ENCODE results near the gene CKM.

The CKM gene

DNA sequence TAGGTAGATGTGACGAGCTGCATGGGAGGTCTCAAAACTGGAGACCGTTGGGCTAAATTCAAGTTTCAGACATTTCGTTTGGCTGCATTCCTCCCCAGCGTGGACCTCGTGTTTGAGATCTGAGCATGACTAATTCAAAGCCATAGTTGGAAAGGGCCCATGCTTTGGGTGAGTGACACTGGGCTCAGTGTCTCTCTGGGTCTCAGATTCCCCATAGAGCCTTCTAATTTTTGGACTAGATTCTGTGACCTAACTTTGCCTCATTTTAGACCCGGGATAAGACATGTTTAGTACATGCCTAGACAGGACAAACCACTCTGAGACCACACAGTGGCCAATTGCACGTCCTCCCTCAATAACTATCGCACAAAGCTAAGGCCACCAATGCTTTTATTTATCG, 16.6 kb downstream of the CKM start:
- no peak overlapping the region for H3K4me3 ChIP-seq (ENCODE audit: low read depth in 1 of 2, low read length in 2 of 2)
- H3K9me3 ChIP-seq (ENCODE audit: control insufficient read depth in 1 of 2, low read length in 2 of 2), result no peaks in the 10 kb centered on the region
- H3K36me3 ChIP-seq (ENCODE audit: control insufficient read depth in 1 of 2, insufficient read depth in 2 of 2, low read length in 2 of 2), result no peaks in the 10 kb centered on the region
- H3K27ac ChIP-seq (ENCODE audit: low read depth, low read length), result no peak overlapping the region
- H3K4me1 ChIP-seq (ENCODE audit: control insufficient read depth in 1 of 2, insufficient read depth in 2 of 2, low read length in 2 of 2), result no peaks in the 10 kb centered on the region
- H3K9ac ChIP-seq (ENCODE audit: low read depth in 1 of 2, low read length in 2 of 2), result no peak overlapping the region
- no peaks in the 10 kb centered on the region for H3K27me3 ChIP-seq (ENCODE audit: control insufficient read depth in 1 of 2, insufficient read depth in 2 of 2, low read length in 2 of 2)

DNA sequence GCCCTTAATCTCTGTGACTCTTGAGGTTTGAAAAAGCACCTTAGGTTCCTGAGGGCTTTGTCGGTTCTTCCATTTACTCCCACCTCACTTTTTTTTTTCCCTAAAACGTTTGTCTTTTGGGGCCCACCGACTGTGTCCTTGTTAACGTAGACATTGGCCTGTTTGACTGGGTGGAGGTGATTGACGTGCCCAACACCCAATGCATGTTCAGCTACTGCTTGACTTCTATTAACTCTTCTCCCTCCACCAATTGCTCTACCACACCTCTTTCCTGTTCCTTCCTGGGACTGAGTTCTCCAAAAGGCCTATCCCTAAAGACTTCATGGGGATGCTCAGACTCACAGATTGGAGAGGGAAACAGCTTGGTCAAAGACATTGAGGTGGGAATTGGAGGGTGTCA, 17.3 kb downstream of the CKM start:
- Histone ChIP-seq H3K27ac (ENCODE audit: low read depth, low read length) (no peak overlapping the region), H3K36me3 (ENCODE audit: control insufficient read depth in 1 of 2, insufficient read depth in 2 of 2, low read length in 2 of 2) (no peaks in the 10 kb centered on the region), H3K4me1 (ENCODE audit: control insufficient read depth in 1 of 2, insufficient read depth in 2 of 2, low read length in 2 of 2) (no peaks in the 10 kb centered on the region), H3K9me3 (ENCODE audit: control insufficient read depth in 1 of 2, low read length in 2 of 2) (no peaks in the 10 kb centered on the region), H3K4me3 (ENCODE audit: low read depth in 1 of 2, low read length in 2 of 2) (no peak overlapping the region), H3K27me3 (ENCODE audit: control insufficient read depth in 1 of 2, insufficient read depth in 2 of 2, low read length in 2 of 2) (no peaks in the 10 kb centered on the region), H3K9ac (ENCODE audit: low read depth in 1 of 2, low read length in 2 of 2) (no peak overlapping the region)

DNA sequence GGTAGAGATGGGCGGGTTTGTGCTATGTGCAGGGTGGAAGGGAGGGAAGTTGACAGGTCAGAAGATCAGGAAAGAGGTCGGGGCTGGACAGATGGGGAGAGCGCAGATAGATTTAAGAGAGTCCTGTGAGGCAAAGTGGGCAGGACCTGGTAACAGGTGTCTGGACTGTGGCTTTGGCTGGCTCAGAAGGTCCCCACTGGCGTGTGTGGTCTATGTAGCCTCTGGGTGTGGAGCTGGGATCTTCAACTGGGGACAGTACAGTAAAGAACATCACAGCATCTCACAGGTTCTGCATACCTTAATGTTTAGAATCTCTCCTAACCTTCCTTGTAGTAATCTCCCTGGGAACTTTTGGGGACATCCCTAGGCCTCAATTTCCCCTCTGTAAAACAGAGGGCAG, 17.7 kb downstream of the CKM start:
- Histone ChIP-seq H3K9ac (ENCODE audit: low read depth in 1 of 2, low read length in 2 of 2) (no peak overlapping the region), H3K4me1 (ENCODE audit: control insufficient read depth in 1 of 2, insufficient read depth in 2 of 2, low read length in 2 of 2) (no peaks in the 10 kb centered on the region), H3K27ac (ENCODE audit: low read depth, low read length) (no peak overlapping the region), H3K9me3 (ENCODE audit: control insufficient read depth in 1 of 2, low read length in 2 of 2) (no peaks in the 10 kb centered on the region), H3K27me3 (ENCODE audit: control insufficient read depth in 1 of 2, insufficient read depth in 2 of 2, low read length in 2 of 2) (no peaks in the 10 kb centered on the region), H3K36me3 (ENCODE audit: control insufficient read depth in 1 of 2, insufficient read depth in 2 of 2, low read length in 2 of 2) (no peaks in the 10 kb centered on the region), H3K4me3 (ENCODE audit: low read depth in 1 of 2, low read length in 2 of 2) (no peak overlapping the region)

DNA sequence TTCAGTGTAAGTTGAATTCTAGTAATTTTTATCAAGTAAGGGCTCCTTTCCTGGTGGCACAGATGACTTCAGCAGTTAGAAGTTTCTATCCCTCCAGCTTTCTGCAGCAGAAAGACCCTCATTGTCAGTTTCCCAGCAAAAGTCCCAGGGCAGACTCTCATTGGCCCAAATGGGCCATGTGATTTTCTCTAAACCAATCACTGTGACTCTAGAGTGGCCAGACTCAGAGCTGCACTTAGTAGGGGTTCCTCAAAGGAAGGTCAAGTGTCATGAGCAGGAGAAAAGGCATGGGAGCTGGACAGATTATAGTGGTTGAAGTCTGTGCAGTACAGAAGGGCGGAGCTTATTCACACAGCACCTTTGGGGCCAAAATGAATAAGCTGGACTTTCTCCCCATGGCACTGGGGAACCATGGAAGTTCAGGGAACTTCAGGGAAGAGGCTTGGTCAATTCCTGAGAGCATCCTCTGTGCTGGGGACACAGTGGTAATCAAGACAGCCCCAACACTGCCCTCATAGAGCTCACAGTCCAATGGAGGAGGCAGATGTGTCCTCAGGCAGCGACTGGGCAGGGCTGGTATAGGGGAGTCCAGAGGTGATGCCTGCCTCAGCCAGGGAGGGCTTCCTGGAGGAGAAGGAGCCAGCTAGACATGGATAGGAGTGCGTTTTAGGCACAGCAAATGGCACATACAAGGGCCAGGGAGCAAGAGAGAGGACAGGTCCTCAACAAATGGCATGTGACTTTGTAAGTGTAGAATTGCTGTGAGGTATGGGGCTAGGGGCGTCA, 18.3 kb downstream of the CKM start:
- no peaks in the 10 kb centered on the region for H3K9me3 ChIP-seq (ENCODE audit: control insufficient read depth in 1 of 2, low read length in 2 of 2)
- H3K4me3 ChIP-seq (ENCODE audit: low read depth in 1 of 2, low read length in 2 of 2), result no peak overlapping the region
- H3K27ac ChIP-seq (ENCODE audit: low read depth, low read length), result no peak overlapping the region
- H3K4me1 ChIP-seq (ENCODE audit: control insufficient read depth in 1 of 2, insufficient read depth in 2 of 2, low read length in 2 of 2), result no peaks in the 10 kb centered on the region
- no peaks in the 10 kb centered on the region for H3K36me3 ChIP-seq (ENCODE audit: control insufficient read depth in 1 of 2, insufficient read depth in 2 of 2, low read length in 2 of 2)
- no peaks in the 10 kb centered on the region for H3K27me3 ChIP-seq (ENCODE audit: control insufficient read depth in 1 of 2, insufficient read depth in 2 of 2, low read length in 2 of 2)
- H3K9ac ChIP-seq (ENCODE audit: low read depth in 1 of 2, low read length in 2 of 2), result no peak overlapping the region

DNA sequence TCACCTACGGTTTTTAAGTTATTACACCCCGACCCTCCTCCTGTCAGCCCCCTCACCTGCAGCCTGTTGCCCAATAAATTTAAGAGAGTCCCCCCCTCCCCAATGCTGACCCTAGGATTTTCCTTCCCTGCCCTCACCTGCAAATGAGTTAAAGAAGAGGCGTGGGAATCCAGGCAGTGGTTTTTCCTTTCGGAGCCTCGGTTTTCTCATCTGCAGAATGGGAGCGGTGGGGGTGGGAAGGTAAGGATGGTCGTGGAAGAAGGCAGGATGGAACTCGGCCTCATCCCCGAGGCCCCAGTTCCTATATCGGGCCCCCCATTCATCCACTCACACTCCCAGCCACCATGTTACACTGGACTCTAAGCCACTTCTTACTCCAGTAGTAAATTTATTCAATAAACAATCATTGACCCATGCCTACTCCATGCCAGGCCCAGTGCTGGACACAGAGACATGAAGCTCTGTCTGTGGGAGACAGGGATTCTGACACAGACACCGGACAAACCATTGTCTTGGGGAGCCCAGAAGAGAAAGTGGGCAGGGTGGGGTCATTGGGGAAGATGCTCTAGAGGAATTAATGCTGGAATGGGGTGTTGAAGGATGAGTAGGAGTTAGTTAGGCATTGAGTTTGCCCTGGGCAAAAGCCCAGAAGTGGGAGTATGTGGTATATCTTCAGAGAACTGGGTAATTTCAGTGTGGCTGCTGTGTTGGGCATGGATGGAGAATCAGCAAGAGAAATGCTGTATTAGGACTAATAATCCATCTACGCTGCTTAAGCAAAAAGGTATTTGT, 19.2 kb downstream of the CKM start:
- Histone ChIP-seq H3K36me3 (ENCODE audit: control insufficient read depth in 1 of 2, insufficient read depth in 2 of 2, low read length in 2 of 2) (no peaks in the 10 kb centered on the region), H3K9ac (ENCODE audit: low read depth in 1 of 2, low read length in 2 of 2) (no peak overlapping the region), H3K27ac (ENCODE audit: low read depth, low read length) (no peak overlapping the region), H3K27me3 (ENCODE audit: control insufficient read depth in 1 of 2, insufficient read depth in 2 of 2, low read length in 2 of 2) (no peaks in the 10 kb centered on the region), H3K4me1 (ENCODE audit: control insufficient read depth in 1 of 2, insufficient read depth in 2 of 2, low read length in 2 of 2) (no peaks in the 10 kb centered on the region), H3K9me3 (ENCODE audit: control insufficient read depth in 1 of 2, low read length in 2 of 2) (no peaks in the 10 kb centered on the region), H3K4me3 (ENCODE audit: low read depth in 1 of 2, low read length in 2 of 2) (no peak overlapping the region)

DNA sequence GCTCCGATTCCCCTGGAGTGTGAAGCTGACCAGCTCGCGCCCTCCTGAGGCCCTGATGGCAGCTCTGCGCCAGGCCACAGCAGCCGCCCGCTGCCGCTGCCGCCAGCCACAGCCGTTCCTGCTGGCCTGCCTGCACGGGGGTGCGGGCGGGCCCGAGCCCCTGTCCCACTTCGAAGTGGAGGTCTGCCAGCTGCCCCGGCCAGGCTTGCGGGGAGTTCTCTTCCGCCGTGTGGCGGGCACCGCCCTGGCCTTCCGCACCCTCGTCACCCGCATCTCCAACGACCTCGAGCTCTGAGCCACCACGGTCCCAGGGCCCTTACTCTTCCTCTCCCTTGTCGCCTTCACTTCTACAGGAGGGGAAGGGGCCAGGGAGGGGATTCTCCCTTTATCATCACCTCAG, 20.3 kb downstream of the CKM start:
- Histone ChIP-seq H3K36me3 (ENCODE audit: control insufficient read depth in 1 of 2, insufficient read depth in 2 of 2, low read length in 2 of 2) (no peaks in the 10 kb centered on the region), H3K27ac (ENCODE audit: low read depth, low read length) (no peak overlapping the region), H3K27me3 (ENCODE audit: control insufficient read depth in 1 of 2, insufficient read depth in 2 of 2, low read length in 2 of 2) (no peaks in the 10 kb centered on the region), H3K9me3 (ENCODE audit: control insufficient read depth in 1 of 2, low read length in 2 of 2) (no peaks in the 10 kb centered on the region), H3K4me3 (ENCODE audit: low read depth in 1 of 2, low read length in 2 of 2) (no peak overlapping the region), H3K9ac (ENCODE audit: low read depth in 1 of 2, low read length in 2 of 2) (no peak overlapping the region), H3K4me1 (ENCODE audit: control insufficient read depth in 1 of 2, insufficient read depth in 2 of 2, low read length in 2 of 2) (no peaks in the 10 kb centered on the region)

DNA sequence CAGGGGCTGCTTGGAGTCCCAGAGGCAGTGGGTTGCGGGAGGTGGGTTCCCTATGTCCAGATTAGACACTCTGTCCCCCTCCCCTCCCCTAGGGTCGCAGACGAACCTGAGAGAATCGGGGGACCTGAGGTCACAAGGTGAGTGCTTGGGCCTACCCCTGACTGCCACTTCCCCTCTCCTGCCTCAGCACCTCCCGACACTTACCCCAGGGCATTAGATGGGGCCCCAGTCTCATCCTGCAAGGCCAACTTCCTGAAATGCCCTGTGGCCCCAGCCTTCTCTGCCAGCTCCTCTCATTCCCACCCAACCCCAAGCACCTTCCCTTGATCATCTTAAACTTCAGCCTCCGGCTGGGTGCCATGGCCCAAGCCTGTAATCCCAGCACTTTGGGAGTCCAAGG, 23.0 kb downstream of the CKM start:
- H3K9me3 ChIP-seq (ENCODE audit: control insufficient read depth in 1 of 2, low read length in 2 of 2), result no peaks in the 10 kb centered on the region
- no peak overlapping the region for H3K9ac ChIP-seq (ENCODE audit: low read depth in 1 of 2, low read length in 2 of 2)
- peaks cover 0 to under 1% of the 10 kb centered on the region in 2 donors for H3K36me3 ChIP-seq (ENCODE audit: control insufficient read depth in 1 of 2, insufficient read depth in 2 of 2, low read length in 2 of 2)
- H3K4me1 ChIP-seq (ENCODE audit: control insufficient read depth in 1 of 2, insufficient read depth in 2 of 2, low read length in 2 of 2), result no peaks in the 10 kb centered on the region
- H3K27me3 ChIP-seq (ENCODE audit: control insufficient read depth in 1 of 2, insufficient read depth in 2 of 2, low read length in 2 of 2), result no peaks in the 10 kb centered on the region
- no peak overlapping the region for H3K4me3 ChIP-seq (ENCODE audit: low read depth in 1 of 2, low read length in 2 of 2)
- H3K27ac ChIP-seq (ENCODE audit: low read depth, low read length), result no peak overlapping the region

DNA sequence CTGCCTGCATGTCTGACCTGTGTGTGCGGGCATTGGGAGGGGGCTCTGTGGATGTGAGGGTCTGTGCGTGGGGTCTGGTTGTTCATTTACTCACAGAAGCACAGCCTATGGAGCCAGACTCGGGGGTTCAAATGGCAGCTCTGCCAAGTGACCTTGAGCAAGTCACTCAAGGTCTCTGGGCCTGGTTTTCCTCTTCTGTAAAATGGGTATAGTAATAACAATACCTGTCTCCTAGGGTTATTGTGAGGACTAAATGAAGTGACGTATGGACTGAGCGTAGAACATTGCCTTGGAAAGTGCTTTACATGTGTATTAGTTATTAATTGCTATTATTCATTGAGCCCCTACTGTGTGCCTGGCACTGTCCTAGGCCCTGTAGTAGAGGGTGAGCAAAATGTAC, 24.4 kb downstream of the CKM start:
- peaks cover 0 to 9% of the 10 kb centered on the region in 2 donors for H3K36me3 ChIP-seq (ENCODE audit: control insufficient read depth in 1 of 2, insufficient read depth in 2 of 2, low read length in 2 of 2)
- H3K9ac ChIP-seq (ENCODE audit: low read depth in 1 of 2, low read length in 2 of 2), result no peak overlapping the region
- no peak overlapping the region for H3K27ac ChIP-seq (ENCODE audit: low read depth, low read length)
- H3K27me3 ChIP-seq (ENCODE audit: control insufficient read depth in 1 of 2, insufficient read depth in 2 of 2, low read length in 2 of 2), result no peaks in the 10 kb centered on the region
- no peak overlapping the region for H3K4me3 ChIP-seq (ENCODE audit: low read depth in 1 of 2, low read length in 2 of 2)
- H3K4me1 ChIP-seq (ENCODE audit: control insufficient read depth in 1 of 2, insufficient read depth in 2 of 2, low read length in 2 of 2), result no peaks in the 10 kb centered on the region
- H3K9me3 ChIP-seq (ENCODE audit: control insufficient read depth in 1 of 2, low read length in 2 of 2), result no peaks in the 10 kb centered on the region

DNA sequence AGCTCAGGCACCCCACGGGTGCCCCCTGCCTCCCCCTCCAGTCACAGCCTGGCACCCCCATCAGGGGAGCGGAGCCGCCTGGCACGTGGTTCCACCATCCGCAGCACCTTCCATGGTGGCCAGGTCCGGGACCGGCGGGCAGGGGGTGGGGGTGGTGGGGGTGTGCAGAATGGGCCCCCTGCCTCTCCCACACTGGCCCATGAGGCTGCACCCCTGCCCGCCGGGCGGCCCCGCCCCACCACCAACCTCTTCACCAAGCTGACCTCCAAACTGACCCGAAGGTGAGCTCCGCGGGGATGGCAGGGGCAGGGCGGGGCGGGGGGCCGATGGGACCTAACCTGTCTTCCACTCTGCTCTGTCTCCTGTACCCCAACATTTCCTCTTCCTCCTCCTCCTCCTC, 25.0 kb downstream of the CKM start:
- H3K4me3 ChIP-seq (ENCODE audit: low read depth in 1 of 2, low read length in 2 of 2), result no peak overlapping the region
- no peaks in the 10 kb centered on the region for H3K27me3 ChIP-seq (ENCODE audit: control insufficient read depth in 1 of 2, insufficient read depth in 2 of 2, low read length in 2 of 2)
- H3K9me3 ChIP-seq (ENCODE audit: control insufficient read depth in 1 of 2, low read length in 2 of 2), result no peaks in the 10 kb centered on the region
- peaks cover 0 to 9% of the 10 kb centered on the region in 2 donors for H3K36me3 ChIP-seq (ENCODE audit: control insufficient read depth in 1 of 2, insufficient read depth in 2 of 2, low read length in 2 of 2)
- no peaks in the 10 kb centered on the region for H3K4me1 ChIP-seq (ENCODE audit: control insufficient read depth in 1 of 2, insufficient read depth in 2 of 2, low read length in 2 of 2)
- no peak overlapping the region for H3K27ac ChIP-seq (ENCODE audit: low read depth, low read length)
- no peak overlapping the region for H3K9ac ChIP-seq (ENCODE audit: low read depth in 1 of 2, low read length in 2 of 2)

DNA sequence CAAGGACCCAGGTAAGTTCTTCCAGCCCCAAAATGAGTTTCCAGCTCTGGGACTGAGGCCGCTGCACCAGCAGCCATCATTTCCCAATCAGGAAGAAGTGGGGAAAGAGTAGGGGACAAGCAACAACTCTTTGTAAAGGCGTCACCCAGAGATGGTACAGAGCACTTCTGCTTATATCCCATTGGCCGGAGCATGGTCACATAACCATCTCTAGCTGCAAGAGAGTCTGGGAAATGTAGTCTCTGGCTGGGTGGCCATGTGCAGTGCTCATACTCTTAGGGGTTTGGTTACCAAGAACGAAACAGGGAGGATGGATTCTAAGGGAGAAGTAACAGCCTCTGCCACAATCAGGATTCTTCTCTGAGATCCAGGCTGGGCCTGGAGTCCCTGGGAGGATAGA, 26.3 kb downstream of the CKM start:
- Histone ChIP-seq H3K9ac (ENCODE audit: low read depth in 1 of 2, low read length in 2 of 2) (no peak overlapping the region), H3K4me1 (ENCODE audit: control insufficient read depth in 1 of 2, insufficient read depth in 2 of 2, low read length in 2 of 2) (no peaks in the 10 kb centered on the region), H3K9me3 (ENCODE audit: control insufficient read depth in 1 of 2, low read length in 2 of 2) (no peaks in the 10 kb centered on the region), H3K4me3 (ENCODE audit: low read depth in 1 of 2, low read length in 2 of 2) (no peak overlapping the region), H3K36me3 (ENCODE audit: control insufficient read depth in 1 of 2, insufficient read depth in 2 of 2, low read length in 2 of 2) (peaks cover 0 to 9% of the 10 kb centered on the region in 2 donors), H3K27ac (ENCODE audit: low read depth, low read length) (no peak overlapping the region), H3K27me3 (ENCODE audit: control insufficient read depth in 1 of 2, insufficient read depth in 2 of 2, low read length in 2 of 2) (no peaks in the 10 kb centered on the region)

All from duodenal mucosa (tissue), 2 donors.